Smooth muscle cell (in vitro differentiated cells): ENCODE data around the gene GATAD1. TPM values are rescaled to one million over a fixed set of nuclear protein-coding genes. Genes with fewer than 3 reads are reported as not detected.
"Not testable (repeated sequence)": the region's sequence is repeated elsewhere in the genome, so short reads cannot be mapped to it uniquely, and the experiment has no call there.

Experiments used
- DNase-seq: peaks from one replicate; lab custom pipeline; 2025; ENCODE audit not compliant: unreplicated experiment; lab: John Stamatoyannopoulos, UW
- H2AFZ ChIP-seq: fragments of 200-600 bp; sonication (generic); 2 replicates; pipeline ENCODE4 v1.6.0; 2016; ENCODE audit warnings: antibody characterized with exemption, low read depth, mild to moderate bottlenecking
- H3F3A ChIP-seq: fragments of 200-600 bp; sonication (generic); 2 replicates; pipeline ENCODE4 v1.6.0; 2017; ENCODE audit warnings: antibody characterized with exemption, low read depth
- H3K27ac ChIP-seq: fragments of 200-600 bp; sonication (generic); 2 replicates; pipeline ENCODE4 v1.5.1; 2016; ENCODE audit warnings: low read depth, mild to moderate bottlenecking
- H3K27me3 ChIP-seq: fragments of 200-600 bp; sonication (generic); 2 replicates; pipeline ENCODE4 v1.6.1; 2016; ENCODE audit warnings: low read depth, mild to moderate bottlenecking
- H3K36me3 ChIP-seq: fragments of 200-600 bp; sonication (generic); 2 replicates; pipeline ENCODE4 v1.5.1; 2016; ENCODE audit warnings: low read depth
- H3K4me1 ChIP-seq: fragments of 200-600 bp; sonication (generic); 2 replicates; pipeline ENCODE4 v1.5.1; 2016; ENCODE audit warnings: low read depth
- H3K4me2 ChIP-seq: fragments of 200-600 bp; sonication (generic); 2 replicates; pipeline ENCODE4 v1.6.0; 2016; ENCODE audit warnings: mild to moderate bottlenecking
- H3K4me3 ChIP-seq: fragments of 200-600 bp; sonication (generic); 2 replicates; pipeline ENCODE4 v1.5.1; 2016; ENCODE audit warnings: mild to moderate bottlenecking
- H3K79me2 ChIP-seq: fragments of 200-600 bp; sonication (generic); 2 replicates; pipeline ENCODE4 v1.6.0; 2016; ENCODE audit warnings: low read depth, mild to moderate bottlenecking
- H3K9ac ChIP-seq: fragments of 200-600 bp; sonication (generic); 2 replicates; pipeline ENCODE4 v1.6.0; 2016; ENCODE audit warnings: low read depth
- H3K9me3 ChIP-seq: fragments of 200-600 bp; sonication (generic); replicated peaks from 2 replicates; pipeline ENCODE4 v1.5.1; 2016; ENCODE audit warnings: low read depth
- H4K20me1 ChIP-seq: fragments of 200-600 bp; sonication (generic); 2 replicates; pipeline ENCODE4 v1.6.0; 2016; ENCODE audit warnings: low read depth
- WGBS: methylation state at CpG from one replicate; pipeline ENCODE4 v1.1.7; 2016; ENCODE audit warnings: low lambda C conversion rate; 5-methylcytosine and 5-hydroxymethylcytosine counted together
- polyA plus RNA-seq: library from polyadenylated mRNA; unstranded; fragments of >200 nt; fragmentation: Nextera tagmentation; extraction: Ambion mirVana; gene quantifications from 2 replicates; pipeline ENCODE4 v1.2.1, GENCODE V29; 2016
- total RNA-seq: library from RNA; depleted of rRNA; stranded (reverse); fragments of >200 nt; gene quantifications from 2 replicates; pipeline ENCODE4 v1.2.3, GENCODE V29; 2014
- TF ChIP-seq, protein P1 (sequence below): fragments of 200-600 bp; sonication (generic); IDR thresholded peaks from 2 replicates; pipeline ENCODE4 v1.5.1; 2017; ENCODE audit warnings: borderline replicate concordance, mild to moderate bottlenecking, antibody characterized with exemption; ENCODE audit not compliant: insufficient read depth, poor library complexity, severe bottlenecking

The GATAD1 gene
- total and polyA plus RNA-seq, 2 experiments from 2014 or later = 20.7 to 21.8 TPM

GRCh38 chr7:92435542-92435941 is 11.7 kb upstream of the GATAD1 start:
- H3K79me2 ChIP-seq = no peaks in the 10 kb centered on the region
- H3K27me3 ChIP-seq = no peaks in the 10 kb centered on the region
- no peak overlapping the region for H3K27ac ChIP-seq
- no peak overlapping the region for H3K4me2 ChIP-seq
- H2AFZ ChIP-seq = no peak overlapping the region
- no peaks in the 10 kb centered on the region for H3F3A ChIP-seq
- H3K4me3 ChIP-seq = no peak overlapping the region
- no peaks in the 10 kb centered on the region for H3K4me1 ChIP-seq
- H4K20me1 ChIP-seq = no peaks in the 10 kb centered on the region
- DNase-seq = no peak
- TF ChIP-seq, protein P1, sequence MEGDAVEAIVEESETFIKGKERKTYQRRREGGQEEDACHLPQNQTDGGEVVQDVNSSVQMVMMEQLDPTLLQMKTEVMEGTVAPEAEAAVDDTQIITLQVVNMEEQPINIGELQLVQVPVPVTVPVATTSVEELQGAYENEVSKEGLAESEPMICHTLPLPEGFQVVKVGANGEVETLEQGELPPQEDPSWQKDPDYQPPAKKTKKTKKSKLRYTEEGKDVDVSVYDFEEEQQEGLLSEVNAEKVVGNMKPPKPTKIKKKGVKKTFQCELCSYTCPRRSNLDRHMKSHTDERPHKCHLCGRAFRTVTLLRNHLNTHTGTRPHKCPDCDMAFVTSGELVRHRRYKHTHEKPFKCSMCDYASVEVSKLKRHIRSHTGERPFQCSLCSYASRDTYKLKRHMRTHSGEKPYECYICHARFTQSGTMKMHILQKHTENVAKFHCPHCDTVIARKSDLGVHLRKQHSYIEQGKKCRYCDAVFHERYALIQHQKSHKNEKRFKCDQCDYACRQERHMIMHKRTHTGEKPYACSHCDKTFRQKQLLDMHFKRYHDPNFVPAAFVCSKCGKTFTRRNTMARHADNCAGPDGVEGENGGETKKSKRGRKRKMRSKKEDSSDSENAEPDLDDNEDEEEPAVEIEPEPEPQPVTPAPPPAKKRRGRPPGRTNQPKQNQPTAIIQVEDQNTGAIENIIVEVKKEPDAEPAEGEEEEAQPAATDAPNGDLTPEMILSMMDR = no peak
- WGBS = 96% methylated on average over 2 of the region's 2 CpGs
- no peaks in the 10 kb centered on the region for H3K36me3 ChIP-seq
- no peak overlapping the region for H3K9ac ChIP-seq
- H3K9me3 ChIP-seq = no peaks in the 10 kb centered on the region

- Histone ChIP-seq H3K79me2 (no peaks in the 10 kb centered on the region), H4K20me1 (no peaks in the 10 kb centered on the region), H3K4me2 (no peak overlapping the region), H2AFZ (no peak overlapping the region), H3K4me3 (no peak overlapping the region), H3K9me3 (no peaks in the 10 kb centered on the region), H3K27me3 (no peaks in the 10 kb centered on the region), H3K4me1 (no peaks in the 10 kb centered on the region), H3F3A (no peaks in the 10 kb centered on the region), H3K36me3 (no peaks in the 10 kb centered on the region), H3K27ac (no peak overlapping the region), H3K9ac (no peak overlapping the region)
- WGBS = 71% methylated on average over 7 of the region's 7 CpGs
- no peak for DNase-seq
- TF ChIP-seq, protein P1 = no peak
Observed at GRCh38 chr7:92436612-92437445, 10.5 kb upstream of the GATAD1 start.

- no peaks in the 10 kb centered on the region for H3F3A ChIP-seq
- no peak overlapping the region for H3K27ac ChIP-seq
- H3K9me3 ChIP-seq = no peaks in the 10 kb centered on the region
- DNase-seq = no peak
- no peaks in the 10 kb centered on the region for H4K20me1 ChIP-seq
- no peak overlapping the region for H2AFZ ChIP-seq
- H3K4me1 ChIP-seq = no peaks in the 10 kb centered on the region
- 43% methylated on average over 6 of the region's 6 CpGs for WGBS
- no peak overlapping the region for H3K9ac ChIP-seq
- H3K79me2 ChIP-seq = no peaks in the 10 kb centered on the region
- H3K36me3 ChIP-seq = no peaks in the 10 kb centered on the region
- H3K4me3 ChIP-seq = no peak overlapping the region
- no peak overlapping the region for H3K4me2 ChIP-seq
- H3K27me3 ChIP-seq = no peaks in the 10 kb centered on the region
- TF ChIP-seq, protein P1 = no peak
Observed at GRCh38 chr7:92437956-92438491, 9.3 kb upstream of the GATAD1 start.

GRCh38 chr7:92442720-92443119 is 4.6 kb upstream of the GATAD1 start:
- 80% methylated on average over 2 of the region's 2 CpGs for WGBS
- H2AFZ ChIP-seq, H3K4me2 ChIP-seq, H3K4me3 ChIP-seq, H3K9ac ChIP-seq, H3K27ac ChIP-seq, H3K27me3 ChIP-seq, H3K4me1 ChIP-seq, H4K20me1 ChIP-seq, H3K79me2 ChIP-seq, H3K36me3 ChIP-seq, H3K9me3 ChIP-seq, H3F3A ChIP-seq, DNase-seq: not testable (repeated sequence)
